CD4-positive, alpha-beta T cell treated with Interferon gamma for 1 hour (primary cell): ENCODE measurements around the gene ECI1.

Experiments used
- DNase-seq: peaks from one replicate; pipeline ENCODE4 v3.0.0-alpha.2; 2020

ECI1 gene

DNA sequence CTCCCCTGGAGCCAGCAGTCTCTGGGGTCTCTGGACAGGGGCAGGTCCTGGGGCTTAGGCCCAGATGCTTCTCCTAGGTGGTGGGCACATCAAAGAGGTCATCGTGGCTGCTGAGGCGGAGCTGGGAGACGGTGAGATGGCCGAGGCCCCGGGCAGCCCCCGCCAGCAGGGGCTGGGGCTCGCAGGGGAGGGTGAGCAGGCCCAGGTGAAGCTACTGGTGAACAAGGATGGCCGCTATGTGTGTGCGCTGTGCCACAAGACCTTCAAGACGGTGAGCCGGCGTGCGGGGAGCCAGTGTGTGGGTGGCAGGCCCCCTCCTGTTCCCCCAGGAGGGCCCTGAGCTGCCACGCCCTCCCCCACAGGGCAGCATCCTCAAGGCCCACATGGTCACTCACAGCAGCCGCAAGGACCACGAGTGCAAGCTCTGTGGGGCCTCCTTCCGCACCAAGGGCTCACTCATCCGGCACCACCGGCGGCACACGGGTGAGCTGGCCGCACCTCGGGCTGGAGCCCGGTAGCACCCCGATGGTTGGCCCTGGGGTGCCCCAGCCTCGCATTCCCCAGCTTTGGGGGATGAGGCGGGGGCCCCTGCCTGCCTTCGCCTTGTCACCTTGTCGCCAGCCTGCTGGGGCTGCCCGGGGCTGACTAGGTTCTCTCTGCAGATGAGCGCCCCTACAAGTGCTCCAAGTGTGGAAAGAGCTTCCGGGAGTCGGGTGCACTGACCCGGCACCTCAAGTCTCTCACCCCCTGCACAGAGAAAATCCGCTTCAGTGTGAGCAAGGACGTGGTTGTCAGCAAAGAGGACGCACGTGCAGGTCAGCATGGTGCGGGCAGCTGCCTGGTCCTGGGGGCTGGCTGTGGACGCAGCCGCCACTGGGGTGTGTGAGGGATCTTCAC lies 19.0 kb downstream of the ECI1 start:
- no peak for DNase-seq

DNA sequence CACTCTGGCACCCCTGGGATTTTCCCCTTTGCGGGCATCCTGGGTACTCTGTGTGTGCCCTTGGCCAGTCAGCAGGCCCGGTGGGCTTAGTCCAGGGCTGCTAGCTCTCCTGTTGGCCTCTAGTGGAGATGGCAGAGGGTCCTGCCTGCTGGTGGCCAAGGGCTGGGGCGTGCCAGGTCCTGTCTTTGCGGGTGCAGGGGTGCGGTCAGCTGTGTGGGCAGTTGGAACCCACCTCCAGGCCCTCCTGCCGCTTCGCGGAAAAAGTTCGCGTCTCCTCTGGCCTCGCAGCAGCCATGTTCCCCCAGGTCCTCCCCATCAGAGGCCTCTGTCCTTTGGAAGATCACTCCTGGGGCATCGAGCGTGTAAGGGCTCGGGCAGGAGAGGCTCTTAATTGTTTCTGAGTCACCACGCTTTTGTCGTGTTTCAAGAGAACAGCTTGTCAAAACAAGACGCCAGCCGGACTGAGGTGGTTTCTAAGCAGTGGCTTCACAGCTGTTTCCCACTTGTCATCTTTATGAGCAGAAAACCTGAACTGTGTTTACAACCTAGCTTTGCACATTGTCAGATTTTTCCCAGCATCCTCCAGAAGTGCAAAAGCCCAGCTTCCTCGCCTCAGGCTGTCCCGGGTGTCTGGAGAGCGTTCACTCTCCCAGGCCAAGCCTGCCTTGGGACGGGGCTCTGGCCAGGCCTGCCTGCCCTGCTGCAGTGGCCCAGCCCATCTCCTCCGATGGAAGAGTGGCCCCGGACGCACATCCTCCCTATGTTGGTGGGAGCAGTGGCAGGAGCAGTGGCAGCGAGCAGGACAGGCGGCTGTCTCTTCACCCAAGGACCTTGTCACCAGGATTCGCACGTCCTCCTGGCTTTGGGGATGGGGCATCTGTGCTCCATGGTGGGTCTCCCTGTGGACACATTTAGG lies 20.1 kb downstream of the ECI1 start:
- DNase-seq = no peak

DNA sequence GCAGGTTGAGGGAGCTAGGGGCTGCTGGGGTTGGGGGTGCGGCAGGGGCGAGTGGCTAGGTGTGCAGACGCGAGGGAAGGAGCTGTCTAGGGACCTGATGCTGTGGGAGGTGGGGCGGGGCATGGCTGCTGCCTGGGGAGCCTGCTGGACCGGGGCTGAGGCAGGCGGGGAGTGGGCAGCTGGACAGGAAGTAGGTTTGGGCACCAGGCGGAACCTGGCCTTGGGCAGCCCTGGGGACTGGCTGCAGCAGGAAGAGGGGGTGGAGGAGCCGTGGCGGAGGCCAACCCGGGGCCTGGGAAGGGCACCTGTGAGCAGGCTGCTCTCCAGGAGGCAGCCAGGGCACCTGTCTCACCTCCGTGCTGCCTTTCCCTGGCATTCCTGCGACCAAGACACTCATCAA lies 21.0 kb downstream of the ECI1 start:
- no peak for DNase-seq

DNA sequence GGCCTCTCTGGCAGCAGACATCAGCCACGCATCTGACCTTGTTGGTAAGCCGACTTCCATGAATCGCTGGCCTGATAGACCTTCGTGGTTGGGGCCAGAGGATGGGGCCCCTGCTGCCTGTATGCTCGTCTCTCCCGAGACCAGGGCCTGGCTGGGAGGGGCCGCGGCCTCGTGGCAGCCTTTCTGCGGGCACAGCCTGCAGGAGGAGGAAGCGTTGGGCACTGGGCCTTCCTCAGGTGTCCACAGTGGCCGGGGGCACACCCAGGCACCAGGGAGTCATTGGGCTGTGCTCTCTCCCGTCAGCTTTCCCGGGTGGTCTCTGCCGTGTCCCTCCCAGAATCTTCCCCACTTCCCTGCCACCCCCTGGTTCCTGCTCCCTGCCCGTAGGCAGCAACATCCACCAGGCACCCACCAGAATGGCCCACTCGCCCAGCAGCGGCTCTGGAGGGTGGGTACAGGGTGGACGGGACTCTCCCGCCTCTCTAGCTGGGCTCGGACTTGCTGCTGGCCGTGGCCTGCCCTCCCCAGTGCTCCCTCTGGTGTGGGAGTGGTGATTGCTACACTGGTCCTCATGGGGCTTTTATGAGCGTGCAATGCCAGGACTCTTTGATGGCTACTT lies 21.6 kb downstream of the ECI1 start:
- DNase-seq = no peak

DNA sequence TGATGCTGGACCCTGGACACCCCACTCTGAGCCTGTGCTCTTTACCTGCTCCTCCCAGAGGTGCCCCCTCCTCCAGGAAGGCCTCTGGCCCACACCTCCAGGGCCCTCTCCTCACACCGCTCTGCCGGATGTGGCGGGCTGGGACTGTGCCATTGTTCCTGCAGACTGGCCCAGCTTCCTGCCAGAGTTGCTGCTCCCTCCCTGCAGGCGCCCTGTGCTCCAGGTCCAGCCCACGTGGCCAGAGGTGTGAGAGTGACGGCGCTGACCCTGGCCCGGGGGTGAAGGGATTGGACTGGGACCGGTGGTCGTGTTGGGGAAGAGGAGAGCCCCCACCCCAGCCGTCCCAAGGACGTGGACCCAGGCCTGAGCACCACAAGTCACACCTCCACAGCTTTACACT lies 22.3 kb downstream of the ECI1 start:
- DNase-seq = no peak

DNA sequence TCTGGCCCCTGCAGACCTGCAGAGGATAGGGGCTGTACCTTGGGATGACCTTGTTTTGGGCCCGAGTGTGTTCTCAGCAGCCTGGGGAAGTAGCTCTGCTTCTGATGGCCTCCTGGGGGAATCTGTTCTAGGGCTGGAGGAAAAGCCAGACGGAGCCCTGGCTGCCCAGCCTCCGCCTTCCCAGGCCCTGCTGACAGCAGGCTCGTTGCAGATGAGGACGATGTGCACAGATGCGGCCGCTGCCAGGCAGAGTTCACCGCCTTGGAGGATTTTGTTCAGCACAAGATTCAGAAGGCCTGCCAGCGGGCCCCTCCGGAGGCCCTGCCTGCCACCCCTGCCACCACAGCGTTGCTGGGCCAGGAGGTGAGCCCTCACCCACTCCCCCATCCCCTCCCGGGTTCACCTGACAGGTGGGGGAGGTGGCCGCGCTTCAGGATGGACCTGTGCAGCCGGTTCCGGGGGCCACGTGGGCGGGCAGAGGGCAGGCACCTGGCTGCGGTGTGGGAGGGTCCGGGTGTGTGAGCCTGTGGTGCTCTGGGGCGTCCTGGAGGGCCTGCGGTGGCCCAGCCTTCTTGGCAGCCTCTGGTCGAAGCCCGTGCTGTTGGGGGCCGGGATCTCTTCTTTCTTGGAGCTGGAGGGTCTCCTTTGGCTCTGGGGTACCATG lies 23.1 kb downstream of the ECI1 start:
- no peak for DNase-seq

DNA sequence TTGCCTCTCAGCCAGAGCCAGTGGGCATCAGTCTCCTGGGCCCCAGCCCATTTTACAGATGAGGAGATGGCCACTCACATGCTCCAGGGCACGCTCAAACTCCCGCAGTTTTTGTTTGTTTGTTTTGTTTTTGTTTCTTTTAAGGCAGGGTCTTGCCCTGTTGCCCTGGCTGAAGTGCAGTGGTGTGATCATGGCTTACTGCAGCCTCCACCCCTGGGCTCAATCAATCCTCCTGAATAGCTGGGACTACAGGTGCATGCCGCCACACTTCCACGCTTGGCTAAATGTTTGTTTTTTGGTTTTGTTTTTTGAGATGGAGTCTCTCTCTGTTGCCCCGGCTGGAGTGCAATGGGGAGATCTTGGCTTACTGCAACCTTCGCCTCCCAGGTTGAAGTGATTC lies 24.5 kb downstream of the ECI1 start:
- DNase-seq = no peak

DNA sequence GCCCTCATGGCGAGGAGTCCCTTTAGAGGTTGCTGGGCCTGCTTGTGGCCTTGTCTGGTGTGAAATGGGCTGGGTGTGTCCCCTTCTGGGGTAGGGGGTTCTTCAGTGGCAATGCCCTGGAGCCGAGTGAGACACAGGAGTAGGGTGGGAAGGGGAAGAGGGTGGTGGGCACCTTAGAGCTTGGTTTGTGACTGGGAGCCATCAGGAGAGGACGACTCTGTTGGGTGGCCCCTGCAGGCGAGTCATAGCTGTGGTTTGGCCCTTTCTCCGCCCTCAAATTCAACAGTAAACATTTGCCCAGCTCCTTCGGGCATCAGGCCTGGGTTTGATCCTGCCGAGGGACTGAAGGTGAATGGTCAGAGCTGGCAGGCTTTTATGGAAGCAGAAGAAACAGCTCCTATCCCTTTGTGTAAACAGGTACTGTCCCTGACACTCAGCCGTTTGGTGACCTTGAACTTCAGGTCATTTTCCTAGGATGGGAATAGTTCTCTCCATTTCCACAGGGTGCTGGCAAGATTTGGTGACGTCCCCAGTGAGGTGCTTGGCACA lies 25.1 kb downstream of the ECI1 start:
- DNase-seq = no peak

DNA sequence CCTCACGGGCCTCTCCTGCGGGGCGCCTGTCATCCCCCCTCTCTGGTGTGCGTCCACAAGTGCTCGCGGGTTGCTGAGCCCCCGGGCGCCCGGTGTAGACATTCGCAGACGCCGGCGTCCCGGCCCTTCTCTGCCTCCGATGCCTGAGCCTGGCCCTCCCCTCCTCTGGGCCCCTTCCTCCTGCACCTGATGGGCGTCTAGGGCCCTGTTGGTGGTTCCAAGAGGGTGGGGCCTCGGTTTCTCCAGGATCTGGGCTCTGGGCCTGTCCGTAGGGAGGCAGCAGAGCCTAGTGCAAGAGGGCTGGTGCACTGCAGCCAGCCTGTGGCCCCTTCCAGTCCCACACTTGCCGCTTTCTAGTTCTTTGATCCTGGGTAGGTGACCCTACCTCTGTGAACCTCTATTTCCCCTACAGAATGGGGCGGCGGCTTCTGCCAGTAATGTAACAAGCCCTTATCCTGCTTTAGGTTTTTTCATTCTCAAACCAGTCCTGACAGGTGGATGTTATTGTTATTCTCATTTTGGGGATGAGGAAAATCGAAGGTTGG lies 27.4 kb downstream of the ECI1 start:
- no peak for DNase-seq

DNA sequence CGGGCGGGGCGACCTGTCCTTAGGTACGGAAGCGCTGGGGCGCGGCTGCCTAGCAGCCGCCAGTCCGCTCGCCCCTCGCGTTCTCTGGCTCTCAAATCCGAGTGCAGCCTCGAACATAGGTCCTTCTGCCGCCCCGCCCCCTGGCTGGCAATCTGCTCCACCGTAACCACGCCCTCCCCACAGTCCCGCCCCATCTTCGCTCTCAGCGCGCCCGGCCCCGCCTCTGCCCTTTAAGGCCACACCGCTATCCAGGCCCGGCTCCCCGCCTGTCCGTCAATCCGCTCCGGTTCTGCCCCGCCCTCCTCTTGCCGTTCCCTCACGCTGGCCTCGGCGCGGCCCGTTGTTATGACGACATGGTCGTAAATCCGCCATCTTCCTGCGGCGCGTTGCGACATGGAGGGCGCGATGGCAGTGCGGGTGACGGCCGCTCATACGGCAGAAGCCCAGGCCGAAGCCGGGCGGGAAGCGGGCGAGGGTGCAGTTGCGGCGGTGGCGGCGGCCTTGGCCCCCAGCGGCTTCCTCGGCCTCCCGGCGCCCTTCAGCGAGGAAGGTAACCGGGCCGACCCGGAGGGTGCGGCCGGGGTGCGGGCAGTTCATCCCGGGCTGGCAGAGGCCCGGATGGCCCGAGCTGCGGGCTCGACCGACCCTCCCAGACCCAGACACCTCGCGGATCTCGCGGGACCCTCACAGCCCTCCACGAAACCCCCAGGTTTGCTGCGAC lies 28.0 kb downstream of the ECI1 start, which contains the start of gene E4F1:
Gene E4F1 (plus strand): TSS at position 371 of the 721 bp plus-strand sequence. CDS start 23 bp downstream, at position 394.
- DNase-seq = peak; percentile 100

DNA sequence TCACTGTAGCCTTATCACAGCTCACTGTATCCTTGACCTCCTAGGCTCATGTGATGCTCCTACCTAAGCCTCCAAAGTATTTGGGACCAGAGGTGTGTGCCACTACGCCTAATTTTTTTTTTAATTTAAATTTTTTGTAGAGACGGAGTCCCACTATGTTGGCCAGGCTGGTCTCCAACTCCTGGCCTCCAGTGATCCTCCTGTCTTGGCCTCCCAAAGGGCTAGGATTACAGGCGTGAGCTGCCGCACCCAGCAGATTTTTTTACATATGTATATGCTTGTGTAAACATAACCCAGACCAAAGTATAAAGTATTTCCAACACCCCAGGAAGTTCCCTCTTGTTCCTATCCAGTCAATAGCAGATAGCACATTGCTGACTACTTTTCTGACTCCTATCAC lies 35.1 kb downstream of the ECI1 start:
- no peak for DNase-seq

DNA sequence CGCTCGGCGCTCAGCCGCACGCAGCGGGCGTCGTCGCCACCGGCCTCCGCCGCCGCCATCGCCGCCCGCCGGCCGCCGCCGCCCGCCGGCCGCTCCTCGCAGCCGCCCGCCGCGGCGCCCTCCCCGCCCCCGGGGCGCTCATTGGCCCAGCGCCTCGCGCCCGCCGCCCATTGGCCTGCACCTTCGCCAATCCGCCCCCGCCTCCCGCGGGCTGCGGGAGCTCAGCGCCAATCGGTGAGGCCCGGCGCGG lies 36.7 kb downstream of the ECI1 start, which contains the start of gene PGP:
Gene PGP (minus strand): TSS at position 122 of the 250 bp plus-strand sequence. CDS start 63 bp downstream, at position 59.
- no peak for DNase-seq

DNA sequence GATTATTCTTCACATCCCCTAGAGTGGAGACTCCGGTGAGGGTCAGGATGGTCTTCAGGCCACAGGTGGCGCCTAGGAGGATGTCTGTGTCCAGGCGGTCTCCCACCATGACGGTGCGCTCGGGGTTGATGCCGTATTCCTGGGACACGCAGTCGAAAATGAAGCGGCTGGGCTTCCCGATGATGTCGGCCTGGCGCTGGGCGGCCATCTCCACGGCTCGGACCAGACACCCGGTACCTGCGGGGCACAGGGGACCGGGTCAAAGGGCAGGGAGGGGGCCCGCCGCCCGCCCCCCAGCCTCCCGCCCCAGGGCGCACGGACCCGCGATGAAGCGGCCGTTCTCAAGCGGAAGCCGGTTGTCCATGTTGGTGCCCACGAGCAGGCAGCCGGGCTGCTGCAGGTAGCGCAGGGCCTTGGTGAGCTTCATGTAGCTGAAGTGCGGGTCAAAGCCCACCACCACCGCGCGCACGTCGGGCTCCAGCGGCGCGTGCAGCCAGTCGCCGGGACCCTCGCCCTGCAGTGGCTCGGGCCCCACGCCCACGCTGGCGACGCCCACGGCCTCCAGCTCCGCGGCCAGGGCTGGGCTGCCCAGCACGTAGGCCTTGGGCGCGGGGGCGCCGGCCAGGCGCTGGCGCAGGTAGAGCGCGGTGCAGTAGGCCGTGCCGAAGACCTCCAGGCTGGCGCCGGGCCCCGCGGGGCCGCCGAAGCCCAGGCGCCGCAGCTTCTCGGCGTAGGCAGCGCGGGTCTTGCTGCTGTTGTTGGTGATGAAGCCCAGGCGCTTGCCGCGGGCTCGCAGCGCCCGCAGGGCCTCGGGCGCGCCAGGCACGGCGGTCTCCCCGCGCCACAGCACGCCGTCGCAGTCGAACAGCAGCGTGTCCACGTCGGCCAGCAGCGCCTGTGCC lies 37.3 kb downstream of the ECI1 start:
- no peak for DNase-seq

DNA sequence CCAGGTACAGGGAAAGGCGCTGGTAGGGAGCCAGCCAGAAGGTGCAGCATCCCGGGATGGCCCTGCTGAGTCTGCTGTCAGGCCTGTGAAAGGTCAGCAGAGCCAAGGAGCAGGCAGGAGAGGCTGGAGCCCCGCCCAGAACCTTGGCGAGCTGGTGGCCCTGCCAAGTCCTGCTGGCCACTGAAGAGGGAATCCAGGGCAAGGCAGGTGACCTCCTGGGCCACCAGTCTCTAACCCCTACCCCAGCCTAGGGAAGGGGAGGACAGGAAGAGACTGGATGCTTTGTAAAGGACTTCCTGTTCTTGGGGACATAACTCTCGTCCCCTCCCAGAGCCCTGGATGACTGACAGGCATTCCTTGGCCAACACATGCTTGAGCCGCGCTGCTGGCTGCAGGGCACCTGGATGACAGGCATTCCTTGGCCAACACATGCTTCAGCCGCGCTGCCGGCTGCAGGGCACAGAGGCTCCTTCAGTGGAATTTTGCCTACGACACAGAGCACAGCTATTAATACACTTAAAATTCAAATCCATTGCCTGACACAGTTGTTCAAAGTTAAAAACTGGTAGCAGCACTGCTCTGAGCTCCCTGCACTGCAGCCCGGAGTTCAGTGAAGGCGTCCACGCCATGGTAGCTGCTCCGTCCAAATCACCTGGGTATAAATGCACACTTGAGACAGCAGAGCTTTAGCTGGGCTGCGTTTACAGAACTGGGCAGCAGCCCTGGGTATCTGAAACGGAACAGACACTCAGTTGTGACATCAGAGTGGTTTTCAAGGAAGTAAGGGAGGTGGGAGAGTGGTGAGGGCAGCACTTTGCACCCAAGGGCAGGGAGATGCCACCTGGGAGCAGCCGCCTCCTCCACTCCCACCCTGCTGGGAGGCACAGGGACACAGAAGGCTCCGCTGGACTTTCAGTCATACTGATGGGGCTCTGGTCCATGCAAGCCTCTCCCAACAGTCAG lies 38.7 kb downstream of the ECI1 start:
- no peak for DNase-seq

DNA sequence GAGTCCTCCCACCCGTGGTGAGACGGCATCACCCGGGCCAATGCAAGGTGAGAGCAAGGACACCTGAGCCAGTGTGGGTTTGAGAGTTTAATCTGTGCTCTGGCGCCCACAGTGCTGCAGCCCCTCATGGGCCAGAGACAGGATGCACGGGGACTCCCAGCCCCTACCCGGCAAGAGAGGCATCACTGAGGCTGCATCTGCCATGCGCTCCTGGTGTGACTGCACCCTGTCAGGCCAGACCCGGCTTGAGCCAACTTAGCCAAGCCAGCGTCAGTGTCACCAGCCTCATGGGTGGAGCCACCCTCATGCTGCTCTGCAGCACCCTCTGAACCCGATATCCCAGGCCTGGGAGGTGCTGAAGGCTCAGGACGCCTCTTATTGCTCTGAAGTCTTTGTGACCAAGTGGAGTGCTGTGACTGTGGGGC lies 39.5 kb downstream of the ECI1 start:
- DNase-seq = no peak

DNA sequence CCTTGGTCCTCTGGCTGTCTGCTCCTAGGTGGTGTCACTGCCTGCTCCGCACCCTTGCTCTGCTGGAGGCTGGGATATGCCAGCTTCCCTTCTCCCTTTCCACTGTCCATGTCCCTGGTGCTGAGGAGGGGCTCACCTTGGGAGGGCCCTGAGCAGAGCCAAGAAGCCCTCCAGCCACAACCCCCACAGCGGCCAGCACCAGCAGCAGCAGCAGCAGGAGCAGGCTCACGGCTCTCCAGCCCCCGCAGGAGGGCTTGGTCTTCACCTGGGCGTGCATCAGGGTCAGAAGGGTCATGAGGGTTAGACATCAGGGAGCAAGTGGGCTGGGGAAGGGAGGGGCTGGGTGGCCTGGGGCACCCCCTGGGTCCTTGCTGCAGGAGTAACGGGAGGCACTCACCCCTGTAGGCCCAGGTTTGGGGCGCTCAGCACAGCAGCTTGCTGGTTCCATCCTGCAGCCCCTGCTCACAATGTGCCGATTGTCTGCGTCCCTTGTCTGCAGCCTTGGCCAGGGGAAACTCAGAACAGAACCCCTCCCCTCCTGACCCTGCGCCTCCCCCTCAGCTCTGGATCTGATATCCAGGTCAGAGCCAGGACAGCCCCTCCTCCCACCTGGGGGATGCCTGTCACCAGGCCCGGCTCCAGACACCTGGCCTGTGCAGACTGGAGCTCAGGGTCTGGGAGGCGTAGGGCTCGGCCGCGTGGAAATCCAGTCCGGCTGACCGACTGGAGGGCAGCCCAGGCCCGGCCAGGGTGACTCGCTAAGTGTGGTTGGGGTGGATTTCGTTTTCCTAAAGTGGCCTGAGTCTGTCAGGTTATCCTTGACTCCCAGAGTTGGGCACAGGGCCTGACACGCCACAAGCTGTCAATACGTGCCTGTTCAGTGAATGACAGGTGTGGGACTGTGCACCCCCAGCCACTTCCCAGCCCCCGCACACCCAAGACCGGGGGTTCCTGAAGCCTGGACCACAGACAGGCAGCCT lies 40.7 kb downstream of the ECI1 start, which contains the start of gene BRICD5:
Gene BRICD5 (minus strand): TSS at position 478 of the 980 bp plus-strand sequence. CDS start 30 bp downstream, at position 448.
- no peak for DNase-seq

DNA sequence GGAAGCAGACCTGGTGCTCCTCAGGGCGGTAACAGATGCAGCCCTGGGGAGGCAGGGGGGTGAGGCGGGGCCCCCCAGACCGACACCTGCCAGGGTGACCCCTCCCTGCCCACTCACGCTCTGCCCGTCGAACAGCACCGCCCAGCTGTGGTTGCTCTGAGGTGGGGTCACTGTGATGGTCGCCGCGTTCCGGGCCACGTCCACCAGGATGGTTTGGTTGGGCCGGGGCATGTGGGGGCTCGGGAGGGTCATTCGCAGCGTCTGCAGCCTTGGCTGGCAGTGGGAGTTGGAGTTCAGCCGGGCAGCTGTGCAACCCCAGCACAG lies 41.4 kb downstream of the ECI1 start:
- no peak for DNase-seq
